ENCODE measurements around the gene TRAM2. TPM values are rescaled to one million over a fixed set of nuclear protein-coding genes. Genes with fewer than 3 reads are reported as not detected.

TRAM2 gene
- total and polyA plus RNA-seq, 2 of the 4 experiments (the other 2 are of a cell fraction): 77.2 to 95.7 TPM

DNA sequence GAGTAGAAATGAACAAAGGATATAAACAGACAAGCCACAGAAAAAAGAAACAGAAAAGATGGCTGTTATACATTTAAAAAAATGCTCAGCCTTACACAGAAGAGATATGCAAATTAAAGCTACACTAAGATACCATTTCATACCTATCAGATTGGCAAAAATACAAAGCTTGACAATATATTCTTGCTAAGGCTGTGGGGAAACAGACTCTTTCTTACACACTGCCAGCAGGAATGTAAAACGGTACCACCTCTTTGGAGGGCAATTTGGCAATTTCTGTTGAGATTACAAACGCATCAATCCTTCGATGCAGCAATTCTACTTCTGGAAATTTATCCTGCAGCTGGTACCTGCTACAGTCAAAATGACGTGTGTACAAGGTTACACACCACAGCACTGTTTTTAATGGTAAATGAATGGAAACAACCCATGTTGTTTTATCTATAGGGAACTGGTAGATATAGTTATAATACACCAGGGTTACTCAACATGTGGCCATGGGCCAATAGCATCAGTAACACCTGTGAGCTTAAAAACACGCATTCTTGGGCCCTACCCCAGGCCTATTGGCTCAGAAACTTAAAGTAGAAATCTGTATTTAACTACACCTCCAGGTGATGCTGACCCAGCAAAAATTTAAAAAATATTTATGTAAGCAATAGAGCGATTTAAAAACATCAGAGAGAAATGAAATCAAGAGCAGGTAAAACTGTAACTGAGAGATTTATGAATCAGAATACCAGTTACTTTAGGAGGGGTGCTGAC, 53.3 kb downstream of the TRAM2 start:
- ATAC-seq (ENCODE audit: low read depth) (no peak), DNase-seq (no peak)
- Histone ChIP-seq H3K4me3 (ENCODE audit: insufficient read depth, low read depth, low read length) (no peak overlapping the region), H3K79me1 (ENCODE audit: low read depth in 1 of 2, low read length in 2 of 2) (peaks cover 18 to 87% of the 10 kb centered on the region in 2 experiments), H3K56ac (ENCODE audit: extremely low read depth, insufficient read depth, low read length) (no peak overlapping the region), H3K9me3 (ENCODE audit: control insufficient read depth, insufficient read depth, low read length) (no peaks in the 10 kb centered on the region), H2AK9ac (replicated peaks; ENCODE audit: low read depth, low read length, poor library complexity) (no peak overlapping the region), H3K9ac (ENCODE audit: low read depth, low read length) (no peak overlapping the region), H3K9me1 (ENCODE audit: insufficient read depth, low read length) (peaks cover 25% of the 10 kb centered on the region), H3K4me2 (ENCODE audit: low read depth, low read length) (peak overlapping the region; percentile 30; the same call in 1 of the 2 replicates), H2BK20ac (ENCODE audit: low read depth, low read length) (no peak overlapping the region), H4K20me1 (ENCODE audit: insufficient read depth, low read length) (peaks cover 12% of the 10 kb centered on the region; the same call in 1 of the 2 replicates), H3K18ac (ENCODE audit: low read depth, low read length) (no peak overlapping the region), H3K36me3 (ENCODE audit: control insufficient read depth, insufficient read depth, low read length) (peaks cover 9% of the 10 kb centered on the region), H4K5ac (ENCODE audit: low read depth, low read length) (no peak overlapping the region), H2BK15ac (ENCODE audit: low read depth, low read length) (0 out of 3 replicates have a peak overlapping the region, but pooled peaks have one; percentile 3), H3K4me1 (ENCODE audit: control insufficient read depth, insufficient read depth, low read length) (peaks cover 26% of the 10 kb centered on the region), H3K27me3 (ENCODE audit: control insufficient read depth, insufficient read depth, low read length) (no peaks in the 10 kb centered on the region), H2AK5ac (ENCODE audit: low read depth, low read length) (no peak overlapping the region), H3K27ac (ENCODE audit: insufficient read depth, low read length) (no peak overlapping the region), H4K8ac (ENCODE audit: low read depth in 2 of 2, low read length in 2 of 2) (no peak overlapping the region), H3K4ac (ENCODE audit: low read depth, low read length) (peak overlapping the region; percentile 14; the same call in 1 of the 2 replicates), H2BK5ac (ENCODE audit: low read depth, low read length, poor library complexity, severe bottlenecking) (peak overlapping the region; percentile 2), H3K23ac (ENCODE audit: low read depth, low read length) (no peak overlapping the region), H3K14ac (replicated peaks; ENCODE audit: low read depth, low read length) (no peak overlapping the region), H4K91ac (ENCODE audit: insufficient read depth, low read depth, low read length) (no peak overlapping the region), H2AFZ (replicated peaks; ENCODE audit: low read length, poor library complexity) (no peak overlapping the region), H2BK120ac (ENCODE audit: low read depth, low read length) (0 out of 2 replicates have a peak overlapping the region, but pooled peaks have one; percentile 1)
- BruUV-seq (replicated peaks): no TSS peak
- ChIA-PET POLR2A (ENCODE audit: unreplicated experiment) (no interaction called here), CTCF (no interaction called here)
- in situ Hi-C loops (cut with MboI; ENCODE audit: low sequenced_read_pairs): no loop called here
- dilution Hi-C loops (cut with HindIII; ENCODE audit: low sequenced_read_pairs, unreplicated experiment): no loop called here
- 93% methylated on average over 2 of the region's 6 CpGs; no CpG with 5 or more reads in 1 of the 2 experiments for WGBS, 2 experiments (ENCODE audit: extremely low coverage in 2 of 2, insufficient read length in 1 of 2)
- intact Hi-C loops (cut with micrococcal nuclease): no loop called here
- TF ChIP-seq MAFK (IDR thresholded peaks at IDR 0.05; ENCODE audit: low read depth, low read length) (peak; percentile 77), CEBPB (IDR thresholded peaks at IDR 0.05; ENCODE audit: low read depth, low read length) (no peak)
- TF ChIP-seq, protein P1, sequence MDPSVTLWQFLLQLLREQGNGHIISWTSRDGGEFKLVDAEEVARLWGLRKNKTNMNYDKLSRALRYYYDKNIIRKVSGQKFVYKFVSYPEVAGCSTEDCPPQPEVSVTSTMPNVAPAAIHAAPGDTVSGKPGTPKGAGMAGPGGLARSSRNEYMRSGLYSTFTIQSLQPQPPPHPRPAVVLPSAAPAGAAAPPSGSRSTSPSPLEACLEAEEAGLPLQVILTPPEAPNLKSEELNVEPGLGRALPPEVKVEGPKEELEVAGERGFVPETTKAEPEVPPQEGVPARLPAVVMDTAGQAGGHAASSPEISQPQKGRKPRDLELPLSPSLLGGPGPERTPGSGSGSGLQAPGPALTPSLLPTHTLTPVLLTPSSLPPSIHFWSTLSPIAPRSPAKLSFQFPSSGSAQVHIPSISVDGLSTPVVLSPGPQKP (IDR thresholded peaks at IDR 0.05; ENCODE audit: borderline replicate concordance, low read depth, low read length): no peak

Measured in IMR-90 (cell line).